Right cardiac atrium (tissue), 5 donors: Measurements from ENCODE around the gene EPX. TPM values are rescaled to one million over a fixed set of nuclear protein-coding genes. Genes with fewer than 3 reads are reported as not detected.

Experiments
- ATAC-seq, 2 donors: fragments of 200-7000 bp; cut with Tn5 transposase; one replicate each; pipeline versions ENCODE4 v1.8.0 to v1.9.1; 2020; ENCODE audit warnings: moderate library complexity in 2 of 2, mild to moderate bottlenecking in 1 of 2
- DNase-seq, 3 donors: peaks; one replicate each; pipeline ENCODE4 v3.0.0-alpha.2; 2020
- H3K27ac ChIP-seq: one replicate; pipeline ENCODE4 v1.5.1; 2013; ENCODE audit warnings: mild to moderate bottlenecking, low read length, control low read depth, moderate library complexity
- H3K27me3 ChIP-seq: one replicate; pipeline ENCODE4 v1.6.1; 2013; ENCODE audit not compliant: control insufficient read depth, insufficient read depth
- H3K4me1 ChIP-seq: one replicate; pipeline ENCODE4 v1.6.1; 2013; ENCODE audit warnings: low read length; ENCODE audit not compliant: control insufficient read depth, insufficient read depth
- H3K4me3 ChIP-seq: one replicate; pipeline ENCODE4 v1.5.1; 2013; ENCODE audit warnings: low read length, control low read depth
- H3K9me3 ChIP-seq: one replicate; pipeline ENCODE4 v1.6.1; 2013; ENCODE audit warnings: low read length; ENCODE audit not compliant: control insufficient read depth
- WGBS: extraction: QIAGEN DNeasy Blood & Tissue Kit; methylation state at CpG from one replicate; pipeline ENCODE4 v1.1.7; 2013; 5-methylcytosine and 5-hydroxymethylcytosine counted together
- intact Hi-C, 4 donors: fragments of 100-400 bp; cut with DNase I; formaldehyde crosslinking; loops; one replicate each; pipeline versions ENCODE4 v1.11.0 to v1.14.0; 2022 to 2023
- polyA plus RNA-seq: library from polyadenylated mRNA; stranded (reverse); fragments of 200-250 nt; gene quantifications from one replicate; pipeline ENCODE4 v1.2.3, GENCODE V29; 2013
- total RNA-seq, 4 donors: library from RNA; stranded (reverse); fragmentation: NEBNext Ultra II Directional; extraction: Animal tissue kit (Norgen Biotek cat#: 25700); gene quantifications; one replicate each; pipeline ENCODE4 v1.2.1, GENCODE V29; 2021
- donor health status: healthy with polysubstance abuse.
- donor health status: DM: no; HTN: yes; CAD: no.
- donor health status: DM: no; HTN: no; CAD: no.
- donor health status: DM: no; HTN: yes; CAD: no; lungs with severe emphysema.
- donor health status: DM: yes; HTN: yes; CAD: no.

The EPX gene
- total and polyA plus RNA-seq, 5 donors = not detected

DNA sequence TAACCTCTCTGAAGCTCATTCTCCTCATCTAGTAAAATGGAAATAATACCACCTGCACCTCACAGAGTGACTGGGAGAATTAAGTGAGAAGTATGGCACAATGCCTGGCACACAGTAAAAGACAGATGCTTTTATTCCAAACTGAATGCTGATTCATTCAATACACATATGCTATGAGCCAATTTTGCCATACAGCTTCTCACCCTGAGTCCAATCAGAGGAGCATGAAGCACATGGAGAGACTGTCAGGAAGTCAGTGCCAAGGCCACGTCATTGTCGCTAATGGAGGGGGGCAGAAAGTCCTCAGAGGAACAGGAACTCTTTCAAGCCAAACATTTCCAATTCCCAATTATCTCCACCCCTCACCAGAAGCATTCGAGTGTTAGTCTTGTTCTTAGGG lies 14.9 kb downstream of the EPX start:
- intact Hi-C loops = no loop called here
- H3K9me3 ChIP-seq = no peaks in the 10 kb centered on the region
- no peaks in the 10 kb centered on the region for H3K27me3 ChIP-seq
- H3K4me1 ChIP-seq = no peaks in the 10 kb centered on the region
- 70% methylated on average over 3 of the region's 3 CpGs for WGBS
- ATAC-seq (no peak), DNase-seq (no peak)
- H3K27ac ChIP-seq = no peak overlapping the region
- no peak overlapping the region for H3K4me3 ChIP-seq

DNA sequence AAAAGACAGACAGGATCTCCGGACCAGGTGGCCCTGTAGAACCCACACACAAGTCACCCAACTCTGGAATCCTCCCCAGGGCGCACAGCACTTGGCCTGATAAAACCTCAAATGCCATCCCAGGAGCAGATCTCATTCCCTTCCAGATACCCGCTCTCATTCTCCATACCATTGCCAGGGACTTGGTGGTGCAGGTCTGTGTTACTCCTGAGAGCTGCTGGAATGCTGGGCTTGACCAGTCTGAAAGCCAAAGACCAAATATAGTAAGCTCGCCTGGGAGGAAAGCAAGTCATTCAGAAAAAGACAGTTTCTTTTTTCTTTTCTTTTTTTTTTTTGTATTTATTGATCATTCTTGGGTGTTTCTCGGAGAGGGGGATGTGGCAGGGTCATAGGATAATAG lies 15.8 kb downstream of the EPX start:
- WGBS = 98% methylated on average over 5 of the region's 5 CpGs
- ATAC-seq = no peak
- Histone ChIP-seq H3K4me3 (no peak overlapping the region), H3K9me3 (no peaks in the 10 kb centered on the region), H3K27ac (no peak overlapping the region), H3K4me1 (no peaks in the 10 kb centered on the region), H3K27me3 (no peaks in the 10 kb centered on the region)
- intact Hi-C loops = no loop called here
- no peak for DNase-seq

DNA sequence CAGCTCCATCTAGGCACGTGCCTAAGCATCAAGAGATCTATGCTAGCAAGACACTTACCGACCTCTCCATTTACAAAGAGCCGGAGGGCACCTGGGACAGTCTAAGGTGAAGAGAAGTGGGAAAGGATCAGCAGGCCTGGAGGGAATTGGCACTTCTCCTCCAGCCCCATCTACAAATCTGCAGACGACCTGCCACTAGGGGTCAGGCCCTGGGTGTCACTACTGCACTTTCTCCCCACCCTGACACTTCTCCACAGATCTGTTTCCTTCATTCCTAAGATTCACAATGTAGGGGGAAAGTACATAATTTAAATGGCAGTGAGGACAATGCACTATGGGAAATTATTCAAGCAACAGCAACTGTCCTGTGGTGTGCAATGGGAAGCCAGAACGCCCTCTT lies 18.4 kb downstream of the EPX start:
- H3K4me3 ChIP-seq = no peak overlapping the region
- intact Hi-C loops = no loop called here
- no peak overlapping the region for H3K27ac ChIP-seq
- WGBS = 79% methylated on average over 5 of the region's 5 CpGs
- H3K9me3 ChIP-seq = no peaks in the 10 kb centered on the region
- ATAC-seq = no peak
- no peaks in the 10 kb centered on the region for H3K27me3 ChIP-seq
- no peak for DNase-seq
- H3K4me1 ChIP-seq = no peaks in the 10 kb centered on the region

DNA sequence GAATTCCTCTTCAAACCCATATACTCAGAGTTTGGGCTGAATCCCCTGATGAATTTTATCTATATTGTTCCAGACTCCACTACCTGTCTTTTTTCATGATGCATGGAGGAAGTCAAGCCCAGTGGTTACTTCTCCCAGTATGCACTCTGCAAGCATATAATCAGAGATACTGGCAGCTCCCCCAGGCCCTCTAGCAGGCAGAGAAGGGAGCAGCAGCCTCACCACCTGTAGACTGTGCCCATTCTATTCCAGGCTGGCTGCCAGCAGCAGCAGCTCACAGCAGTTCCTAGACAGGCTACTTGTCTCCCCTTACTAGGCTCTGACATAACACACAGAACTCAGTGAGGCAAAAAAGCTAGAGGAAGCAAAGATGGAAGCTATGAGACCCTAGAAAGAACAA lies 23.2 kb downstream of the EPX start:
- intact Hi-C loops = no loop called here
- no peak overlapping the region for H3K27ac ChIP-seq
- ATAC-seq = no peak
- H3K4me1 ChIP-seq = peaks cover 3% of the 10 kb centered on the region
- H3K9me3 ChIP-seq = no peaks in the 10 kb centered on the region
- H3K27me3 ChIP-seq = no peaks in the 10 kb centered on the region
- H3K4me3 ChIP-seq = no peak overlapping the region
- no peak for DNase-seq

DNA sequence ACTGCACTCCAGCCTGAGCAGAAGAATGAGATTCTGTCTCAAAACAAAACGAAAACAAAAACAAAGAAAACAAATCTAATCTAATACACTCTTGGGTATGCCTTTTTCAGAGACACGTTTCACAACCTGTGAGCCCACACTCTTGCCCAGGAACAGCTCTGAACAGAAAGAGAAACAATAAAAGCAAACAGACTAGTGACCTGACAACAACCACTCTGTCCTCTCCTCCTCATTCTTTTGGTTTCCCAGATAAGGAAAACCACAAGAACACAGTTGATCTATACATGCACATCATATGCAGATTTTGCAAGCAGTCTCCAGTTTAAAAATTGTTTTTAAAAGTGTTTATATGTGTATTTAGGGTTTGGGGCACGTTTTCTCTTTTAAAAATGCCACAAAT lies 25.2 kb downstream of the EPX start:
- ATAC-seq (no peak), DNase-seq (no peak)
- 86% methylated on average over 3 of the region's 3 CpGs for WGBS
- peaks cover 3% of the 10 kb centered on the region for H3K4me1 ChIP-seq
- no peak overlapping the region for H3K4me3 ChIP-seq
- intact Hi-C loops = no loop called here
- no peaks in the 10 kb centered on the region for H3K27me3 ChIP-seq
- no peak overlapping the region for H3K27ac ChIP-seq
- H3K9me3 ChIP-seq = no peaks in the 10 kb centered on the region

DNA sequence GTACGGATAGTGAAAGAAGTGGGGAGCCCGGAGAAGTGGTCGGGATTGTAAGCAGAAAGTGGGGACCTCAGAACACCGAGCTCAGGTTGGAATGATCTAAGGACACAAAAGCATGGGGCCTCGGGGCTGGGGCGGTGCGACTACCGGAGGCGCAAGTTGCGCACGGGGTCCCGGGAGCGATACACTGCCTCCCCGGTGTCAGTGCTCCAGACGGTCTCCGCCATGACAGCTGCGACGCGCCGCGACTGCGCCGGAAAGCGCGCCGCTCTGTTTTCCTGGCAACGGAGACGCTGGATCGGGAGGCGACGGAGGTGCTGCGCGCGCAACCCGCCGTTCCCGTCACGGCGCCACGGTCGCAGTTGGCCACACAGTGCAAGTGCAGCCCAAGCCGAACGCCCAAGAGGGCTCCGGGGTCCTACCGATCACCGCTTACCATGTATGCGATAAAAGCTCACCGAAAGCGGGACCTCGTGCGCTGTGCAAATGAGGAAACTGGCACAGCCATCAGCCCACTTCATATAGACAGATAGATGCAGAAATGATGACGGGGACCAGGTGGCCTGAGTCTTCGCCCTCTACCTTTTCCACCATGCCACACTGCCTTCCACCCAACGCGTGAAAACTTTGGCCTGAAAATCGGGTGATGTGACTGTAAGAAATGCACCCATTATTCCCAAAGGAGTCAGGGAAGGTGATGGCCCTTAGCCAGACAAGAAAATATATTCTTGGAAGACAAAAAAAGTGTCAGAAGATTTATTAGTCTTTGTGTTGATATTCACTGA lies 26.7 kb downstream of the EPX start, which contains the start of gene MKS1:
MKS1 (minus strand) TSS at position 249 of the 782 bp plus-strand sequence; CDS start at position 224, 25 bp downstream.
- WGBS = 2% methylated on average over 56 of the region's 56 CpGs
- no peaks in the 10 kb centered on the region for H3K27me3 ChIP-seq
- peaks cover 3% of the 10 kb centered on the region for H3K4me1 ChIP-seq
- DNase-seq (peak; percentile 95 to 99 (median 98)), ATAC-seq (peak; percentile 100)
- H3K9me3 ChIP-seq = no peaks in the 10 kb centered on the region
- peak within 1 kb of the TSS; percentile 74 for H3K4me3 ChIP-seq
- peak within 1 kb of the TSS; percentile 60 for H3K27ac ChIP-seq
- intact Hi-C loops = no loop called here

DNA sequence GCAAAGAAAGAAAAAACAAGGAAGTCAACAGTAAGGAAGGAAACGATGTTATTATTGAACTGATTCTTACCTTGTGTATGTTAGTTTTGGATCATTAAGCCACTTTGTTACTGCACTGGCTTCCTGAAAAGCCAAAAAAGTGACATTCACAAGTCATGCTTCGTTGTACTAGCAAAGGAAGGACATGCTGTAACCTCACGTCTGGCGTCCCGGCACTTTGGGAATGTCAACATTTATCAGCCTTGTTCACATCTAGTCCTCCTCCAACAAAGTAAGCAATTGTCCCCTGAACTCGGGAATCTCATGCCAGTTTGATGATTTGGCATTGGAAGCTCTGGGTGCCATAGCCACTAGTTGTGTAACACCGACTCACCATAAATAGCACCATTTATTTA lies 27.3 kb downstream of the EPX start:
- peak overlapping the region; percentile 3 for H3K27ac ChIP-seq
- no peaks in the 10 kb centered on the region for H3K27me3 ChIP-seq
- H3K4me1 ChIP-seq = peaks cover 3% of the 10 kb centered on the region
- no peak for DNase-seq
- H3K4me3 ChIP-seq = peak overlapping the region; percentile 74
- no peaks in the 10 kb centered on the region for H3K9me3 ChIP-seq
- peak in 1 of 2 donors; percentile 7 for ATAC-seq
- 58% methylated on average over 7 of the region's 7 CpGs for WGBS
- intact Hi-C loops = no loop called here

DNA sequence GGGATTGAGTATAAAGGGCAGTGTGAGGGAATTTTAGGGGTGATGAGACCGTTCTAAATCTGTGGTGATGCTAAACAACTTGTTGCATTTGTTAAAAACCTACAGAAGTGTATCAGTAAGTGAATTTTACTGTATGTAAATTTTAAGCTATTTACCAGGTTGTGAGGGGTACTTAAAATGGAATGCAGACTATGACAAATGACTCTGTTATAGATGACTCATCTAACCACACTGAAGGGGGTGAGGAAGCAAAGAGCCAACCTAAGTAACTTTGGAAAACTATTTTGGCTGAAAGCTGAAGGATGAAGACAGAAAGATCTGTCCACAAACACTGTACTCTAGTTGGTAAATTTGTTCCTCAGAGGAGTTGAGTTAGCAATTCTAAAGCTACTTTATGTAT lies 31.8 kb downstream of the EPX start:
- Histone ChIP-seq H3K27ac (no peak overlapping the region), H3K9me3 (no peaks in the 10 kb centered on the region), H3K4me3 (no peak overlapping the region), H3K27me3 (no peaks in the 10 kb centered on the region), H3K4me1 (peaks cover 3% of the 10 kb centered on the region)
- ATAC-seq (no peak), DNase-seq (no peak)
- 35% methylated on average over 1 of the region's 1 CpG for WGBS
- intact Hi-C loops = no loop called here

DNA sequence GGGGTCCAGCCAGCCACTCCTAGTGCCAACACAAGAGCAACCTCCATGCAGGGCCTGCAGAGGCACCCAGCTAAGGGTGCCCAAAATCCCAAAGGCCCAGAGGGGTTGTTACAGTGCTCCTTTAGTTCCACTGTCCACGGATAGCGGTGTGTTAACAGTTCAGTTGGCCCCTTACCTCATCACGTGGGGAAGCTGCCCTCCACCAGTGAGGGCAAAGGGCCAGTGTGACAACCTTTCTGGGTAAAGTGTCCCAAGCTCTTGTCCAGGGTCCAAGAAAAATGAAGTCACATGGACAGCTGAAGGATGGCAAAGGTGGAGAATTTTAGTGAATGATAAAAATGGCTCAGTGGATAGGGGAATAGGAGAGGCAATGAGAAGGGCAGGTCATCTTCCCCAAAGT lies 35.2 kb downstream of the EPX start:
- Histone ChIP-seq H3K9me3 (no peaks in the 10 kb centered on the region), H3K4me1 (no peaks in the 10 kb centered on the region), H3K27me3 (no peaks in the 10 kb centered on the region), H3K4me3 (no peak overlapping the region), H3K27ac (no peak overlapping the region)
- intact Hi-C loops = no loop called here
- WGBS = 84% methylated on average over 3 of the region's 3 CpGs
- ATAC-seq (no peak), DNase-seq (no peak)

DNA sequence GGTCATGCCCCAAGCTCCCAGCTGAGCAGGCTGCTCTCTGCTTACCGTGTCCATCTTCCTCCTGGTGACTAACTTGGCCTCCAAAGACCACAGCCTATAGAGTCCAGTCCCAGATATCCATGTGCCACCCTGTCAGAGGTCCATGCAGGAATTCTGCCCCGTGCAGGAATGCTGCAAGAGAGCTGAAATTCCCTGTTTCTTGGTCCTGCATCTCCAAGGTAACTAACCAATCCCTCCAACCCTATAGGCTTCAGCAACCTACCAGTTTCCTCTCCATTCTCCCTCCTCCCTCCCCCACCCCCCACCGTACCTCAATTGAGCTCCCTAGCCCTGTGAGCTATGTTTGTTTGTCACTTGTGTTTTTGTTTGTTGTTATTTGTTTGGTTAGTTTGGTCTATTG lies 36.2 kb downstream of the EPX start:
- no peak for DNase-seq
- intact Hi-C loops = no loop called here
- H3K4me3 ChIP-seq = no peak overlapping the region
- H3K27me3 ChIP-seq = no peaks in the 10 kb centered on the region
- no peaks in the 10 kb centered on the region for H3K9me3 ChIP-seq
- ATAC-seq = no peak
- no peak overlapping the region for H3K27ac ChIP-seq
- no peaks in the 10 kb centered on the region for H3K4me1 ChIP-seq
- WGBS = 33% methylated on average over 3 of the region's 3 CpGs

DNA sequence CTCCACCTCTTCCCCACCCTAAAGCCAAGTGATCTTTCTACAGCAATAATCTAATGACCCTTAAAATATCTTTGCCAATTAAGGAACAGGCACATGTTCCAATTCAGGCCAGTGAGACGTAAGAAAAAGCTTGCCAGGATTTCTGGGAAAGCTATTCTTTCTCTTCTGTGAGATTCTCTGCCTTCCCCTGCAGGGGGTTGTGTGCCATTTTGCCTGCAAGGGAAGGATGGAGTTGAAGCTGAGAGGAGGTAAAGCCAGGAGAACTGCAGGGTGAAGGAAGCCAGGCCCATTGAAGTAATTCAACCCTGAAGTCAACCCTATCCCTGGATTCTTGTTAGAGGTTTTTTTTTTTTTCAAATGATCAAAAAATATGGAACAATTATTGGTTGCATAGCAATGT lies 36.9 kb downstream of the EPX start:
- Histone ChIP-seq H3K4me3 (no peak overlapping the region), H3K4me1 (no peaks in the 10 kb centered on the region), H3K9me3 (no peaks in the 10 kb centered on the region), H3K27ac (no peak overlapping the region), H3K27me3 (no peaks in the 10 kb centered on the region)
- intact Hi-C loops = no loop called here
- DNase-seq (no peak), ATAC-seq (no peak)
- 34% methylated on average over 1 of the region's 1 CpG for WGBS

DNA sequence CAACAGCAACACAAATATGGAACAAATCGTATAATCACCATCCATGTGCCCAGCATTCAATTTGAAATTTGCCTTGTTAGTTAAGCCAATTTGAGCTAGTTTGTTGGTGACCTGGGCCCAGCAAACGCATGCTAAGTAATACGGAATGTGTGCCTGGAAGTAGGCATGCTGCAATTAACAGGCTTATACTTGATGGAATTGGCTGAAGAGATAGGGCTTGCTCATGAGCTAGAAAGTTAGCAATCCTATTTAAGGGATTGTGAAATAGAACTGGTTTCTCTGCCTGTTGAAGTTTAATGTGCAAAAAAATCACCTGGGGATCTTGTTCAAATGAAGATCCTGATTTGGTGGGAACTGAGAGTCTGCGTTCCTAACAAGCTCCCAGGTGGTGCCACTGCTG lies 37.4 kb downstream of the EPX start:
- intact Hi-C loops = no loop called here
- no peak overlapping the region for H3K27ac ChIP-seq
- no peaks in the 10 kb centered on the region for H3K9me3 ChIP-seq
- no peaks in the 10 kb centered on the region for H3K27me3 ChIP-seq
- no peak for DNase-seq
- H3K4me3 ChIP-seq = no peak overlapping the region
- no peak for ATAC-seq
- no peaks in the 10 kb centered on the region for H3K4me1 ChIP-seq
- 93% methylated on average over 4 of the region's 4 CpGs for WGBS
